Neural progenitor cell (in vitro differentiated cells): ENCODE results near the gene ATXN7L1. TPM values are rescaled to one million over a fixed set of nuclear protein-coding genes. Genes with fewer than 3 reads are reported as not detected.

Experiments used
- DNase-seq: peaks from one replicate; pipeline ENCODE4 v3.0.0-alpha.2; 2016; ENCODE audit warnings: low spot score
- H2AFZ ChIP-seq: fragments of 200-600 bp; sonication (generic); replicated peaks from 2 replicates; pipeline ENCODE4 v1.6.1; 2016; ENCODE audit warnings: antibody characterized with exemption
- H3F3A ChIP-seq: fragments of 200-600 bp; sonication (generic); 2 replicates; pipeline ENCODE4 v1.6.1; 2016; ENCODE audit warnings: antibody characterized with exemption, low read depth
- H3K27ac ChIP-seq: fragments of 200-600 bp; sonication (generic); 2 replicates; pipeline ENCODE4 v1.5.1; 2016; ENCODE audit warnings: mild to moderate bottlenecking
- H3K27me3 ChIP-seq: fragments of 200-600 bp; sonication (generic); 2 replicates; pipeline ENCODE4 v1.6.1; 2016; ENCODE audit warnings: mild to moderate bottlenecking, moderate library complexity
- H3K36me3 ChIP-seq: fragments of 200-600 bp; sonication (generic); 2 replicates; pipeline ENCODE4 v1.5.1; 2016
- H3K4me1 ChIP-seq: fragments of 200-600 bp; sonication (generic); 2 replicates; pipeline ENCODE4 v1.6.1; 2016; ENCODE audit warnings: mixed run types
- H3K4me2 ChIP-seq: fragments of 200-600 bp; sonication (generic); 2 replicates; pipeline ENCODE4 v1.6.1; 2016
- H3K4me3 ChIP-seq: fragments of 200-600 bp; sonication (generic); 2 replicates; pipeline ENCODE4 v1.5.1; 2016
- H3K79me2 ChIP-seq: fragments of 200-600 bp; sonication (generic); 2 replicates; pipeline ENCODE4 v1.6.1; 2016; ENCODE audit warnings: low read depth
- H3K9ac ChIP-seq: fragments of 200-600 bp; sonication (generic); 2 replicates; pipeline ENCODE4 v1.6.1; 2016
- H3K9me3 ChIP-seq: fragments of 200-600 bp; sonication (generic); 2 replicates; pipeline ENCODE4 v1.5.1; 2016; ENCODE audit warnings: low read depth
- H4K20me1 ChIP-seq: fragments of 200-600 bp; sonication (generic); 2 replicates; pipeline ENCODE4 v1.6.1; 2016; ENCODE audit warnings: low read depth
- H3K27ac Mint-ChIP-seq: 3 replicates; pipeline ENCODE4 v1.8.0; 2021; ENCODE audit warnings: mixed read lengths
- H3K27me3 Mint-ChIP-seq: 2 replicates; pipeline ENCODE4 v1.8.0; 2022; ENCODE audit warnings: low read depth, mild to moderate bottlenecking, inconsistent platforms, moderate library complexity, mixed read lengths; ENCODE audit not compliant: insufficient read depth
- H3K36me3 Mint-ChIP-seq: 3 replicates; pipeline ENCODE4 v1.8.0; 2021; ENCODE audit warnings: mixed read lengths
- H3K4me1 Mint-ChIP-seq: 3 replicates; pipeline ENCODE4 v1.8.0; 2021; ENCODE audit warnings: mixed read lengths
- H3K4me3 Mint-ChIP-seq: 3 replicates; pipeline ENCODE4 v1.8.0; 2021; ENCODE audit warnings: mild to moderate bottlenecking, moderate library complexity, mixed read lengths
- H3K9me3 Mint-ChIP-seq: 3 replicates; pipeline ENCODE4 v1.8.0; 2020; ENCODE audit warnings: mixed read lengths
- CTCF ChIP-seq: fragments of 200-600 bp; sonication (generic); IDR thresholded peaks from 2 replicates; pipeline ENCODE4 v1.5.1; 2017; ENCODE audit warnings: antibody characterized with exemption, mild to moderate bottlenecking
- EZH2 ChIP-seq: fragments of 200-600 bp; sonication (generic); IDR thresholded peaks from 2 replicates; pipeline ENCODE4 v1.6.1; 2017; ENCODE audit warnings: antibody characterized with exemption, mild to moderate bottlenecking, moderate library complexity
- EZH2phosphoT487 ChIP-seq: fragments of 200-600 bp; sonication (generic); IDR thresholded peaks from 2 replicates; pipeline ENCODE4 v1.6.1; 2017; ENCODE audit warnings: antibody characterized with exemption
- total RNA-seq: library from RNA; depleted of rRNA; stranded (reverse); fragments of >200 nt; gene quantifications from 2 replicates; pipeline ENCODE4 v1.2.3, GENCODE V29; 2015; ENCODE audit warnings: low replicate concordance

ATXN7L1 gene
- total RNA-seq, 1 donor from 2014 or later, result 5.9 TPM

- H3K27ac ChIP-seq, result no peak overlapping the region
- peak overlapping the region; percentile 21 for H3K27ac Mint-ChIP-seq
- no peak for DNase-seq
Observed at GRCh38 chr7:105665684-105666083, 210.7 kb downstream of the ATXN7L1 start.

GRCh38 chr7:105664816-105665525, 211.4 kb downstream of the ATXN7L1 start:
- Histone ChIP-seq H3F3A (peaks cover 4% of the 10 kb centered on the region), H3K27me3 (no peaks in the 10 kb centered on the region), H3K9ac (no peak overlapping the region), H3K36me3 (no peaks in the 10 kb centered on the region), H3K9me3 (no peaks in the 10 kb centered on the region), H3K27ac (no peak overlapping the region), H3K4me1 (peaks cover 17% of the 10 kb centered on the region), H3K4me3 (no peak overlapping the region), H2AFZ (no peak overlapping the region), H3K79me2 (no peaks in the 10 kb centered on the region), H4K20me1 (peaks cover 19% of the 10 kb centered on the region), H3K4me2 (peak overlapping the region; percentile 52)
- Mint-ChIP-seq H3K9me3 (no peaks in the 10 kb centered on the region), H3K27me3 (peaks cover 5% of the 10 kb centered on the region), H3K4me3 (no peak overlapping the region), H3K27ac (peak overlapping the region; percentile 46), H3K4me1 (peaks cover 17% of the 10 kb centered on the region), H3K36me3 (peaks cover 11% of the 10 kb centered on the region)
- TF ChIP-seq CTCF, result no peak
- TF ChIP-seq EZH2, result no peak
- TF ChIP-seq EZH2phosphoT487, result no peak
- DNase-seq, result peak; percentile 73

More at GRCh38 chr7:105665684-105666083, 210.7 kb downstream of the ATXN7L1 start:
- Histone ChIP-seq H2AFZ (no peak overlapping the region), H3K4me3 (no peak overlapping the region), H4K20me1 (peaks cover 19% of the 10 kb centered on the region), H3K36me3 (no peaks in the 10 kb centered on the region), H3K9me3 (no peaks in the 10 kb centered on the region), H3K9ac (no peak overlapping the region), H3K27me3 (no peaks in the 10 kb centered on the region), H3F3A (peaks cover 4% of the 10 kb centered on the region), H3K79me2 (no peaks in the 10 kb centered on the region), H3K4me1 (peaks cover 17% of the 10 kb centered on the region), H3K4me2 (no peak overlapping the region)
- Mint-ChIP-seq H3K4me1 (peaks cover 17% of the 10 kb centered on the region), H3K9me3 (no peaks in the 10 kb centered on the region), H3K4me3 (no peak overlapping the region), H3K27me3 (peaks cover 4% of the 10 kb centered on the region), H3K36me3 (peaks cover 11% of the 10 kb centered on the region)
- TF ChIP-seq CTCF, result no peak
- no peak for TF ChIP-seq EZH2
- TF ChIP-seq EZH2phosphoT487, result no peak

- no peaks in the 10 kb centered on the region for H3K9me3 ChIP-seq
- Mint-ChIP-seq H3K4me1 (peaks cover 17% of the 10 kb centered on the region), H3K36me3 (peaks cover 15% of the 10 kb centered on the region), H3K27ac (no peak overlapping the region), H3K9me3 (no peaks in the 10 kb centered on the region), H3K4me3 (no peak overlapping the region), H3K27me3 (peaks cover 6% of the 10 kb centered on the region)
- H3K36me3 ChIP-seq, result no peaks in the 10 kb centered on the region
- peaks cover 4% of the 10 kb centered on the region for H3F3A ChIP-seq
- TF ChIP-seq EZH2phosphoT487, result no peak
- TF ChIP-seq CTCF, result no peak
- no peak for TF ChIP-seq EZH2
- H4K20me1 ChIP-seq, result peaks cover 19% of the 10 kb centered on the region
- H2AFZ ChIP-seq, result no peak overlapping the region
- peaks cover 17% of the 10 kb centered on the region for H3K4me1 ChIP-seq
- H3K27ac ChIP-seq, result no peak overlapping the region
- no peaks in the 10 kb centered on the region for H3K79me2 ChIP-seq
- no peak for DNase-seq
- no peaks in the 10 kb centered on the region for H3K27me3 ChIP-seq
- no peak overlapping the region for H3K9ac ChIP-seq
- H3K4me3 ChIP-seq, result no peak overlapping the region
- no peak overlapping the region for H3K4me2 ChIP-seq
Observed at GRCh38 chr7:105662998-105663397, 213.4 kb downstream of the ATXN7L1 start.
